ENCODE data around the gene NSG1.
A peak's percentile ranks its signal among the peaks of the same experiment; 100 is the strongest.

Gene NSG1

DNA sequence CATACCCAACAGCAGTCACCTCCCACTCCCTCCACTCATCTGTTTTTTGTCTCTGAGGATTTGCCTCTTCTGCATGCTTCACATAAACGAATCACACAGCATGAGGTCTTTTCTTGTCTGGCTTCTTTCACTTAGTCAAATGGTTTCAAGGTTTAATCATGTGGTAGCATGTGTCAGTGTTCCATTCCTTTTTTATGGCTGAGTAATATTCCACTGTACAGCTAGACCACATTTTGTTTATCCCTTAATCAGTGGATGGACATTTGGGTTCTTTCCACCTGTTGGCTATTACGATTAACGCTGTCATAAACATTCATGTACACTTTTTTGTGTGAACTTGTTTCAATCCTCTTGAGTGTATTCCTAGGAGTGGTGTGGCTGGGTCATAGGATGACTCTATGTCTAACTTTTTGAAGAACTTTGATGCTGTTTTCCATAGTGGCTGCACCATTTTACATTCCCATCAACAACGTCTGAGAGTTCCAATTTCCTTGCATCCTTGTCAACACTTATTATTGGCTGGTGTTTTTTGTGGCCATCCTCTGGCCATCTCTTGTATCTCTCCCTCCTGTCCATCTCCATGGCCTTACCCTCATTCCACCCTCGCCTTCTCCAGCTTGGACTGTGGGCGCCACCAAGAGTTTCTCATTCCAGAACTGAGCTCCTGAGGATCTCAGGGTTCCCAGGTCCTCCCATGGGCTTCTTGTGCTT, 12.4 kb upstream of the NSG1 start:
- DNase-seq (ENCODE audit: low spot score), result no peak

DNA sequence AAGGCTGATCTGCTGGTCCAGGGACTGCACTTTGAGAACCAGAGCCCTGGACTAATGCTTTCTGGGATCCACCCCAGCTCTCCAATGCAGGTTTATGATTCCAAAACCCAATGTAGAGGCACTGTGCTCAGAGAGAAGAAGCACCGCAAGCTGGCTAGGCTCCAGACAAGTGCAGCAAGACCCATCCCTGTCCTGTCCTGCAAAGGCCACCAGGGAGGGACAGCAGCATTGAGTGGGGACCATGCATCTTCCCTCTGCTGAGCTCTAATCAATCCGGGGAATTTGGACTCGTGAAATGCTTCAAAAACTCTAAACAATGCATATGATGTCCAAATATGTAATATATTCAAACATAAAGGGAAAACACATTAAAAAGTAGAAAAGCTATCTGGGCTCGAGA, 10.8 kb upstream of the NSG1 start:
- no peak for DNase-seq (ENCODE audit: low spot score)

DNA sequence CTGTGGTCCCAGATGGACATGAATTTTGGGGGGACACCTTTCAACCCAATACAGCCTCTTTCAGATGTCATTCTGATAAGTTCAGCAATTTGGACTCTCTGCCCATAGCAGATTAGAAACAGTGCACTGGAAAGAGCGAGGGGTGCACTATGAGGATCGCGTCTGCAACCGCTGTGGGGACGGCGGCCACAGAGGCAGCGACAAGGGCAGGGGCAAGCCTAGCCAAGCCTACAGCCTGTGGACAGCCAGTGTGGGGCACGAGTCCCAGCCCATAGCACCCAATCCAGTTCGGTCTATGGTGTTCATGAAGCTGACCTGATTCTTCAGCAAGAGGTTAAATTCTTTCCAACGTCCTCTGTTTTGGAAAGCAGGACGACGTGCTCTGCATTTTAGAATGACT, 9.7 kb upstream of the NSG1 start:
- DNase-seq (ENCODE audit: low spot score), result no peak

DNA sequence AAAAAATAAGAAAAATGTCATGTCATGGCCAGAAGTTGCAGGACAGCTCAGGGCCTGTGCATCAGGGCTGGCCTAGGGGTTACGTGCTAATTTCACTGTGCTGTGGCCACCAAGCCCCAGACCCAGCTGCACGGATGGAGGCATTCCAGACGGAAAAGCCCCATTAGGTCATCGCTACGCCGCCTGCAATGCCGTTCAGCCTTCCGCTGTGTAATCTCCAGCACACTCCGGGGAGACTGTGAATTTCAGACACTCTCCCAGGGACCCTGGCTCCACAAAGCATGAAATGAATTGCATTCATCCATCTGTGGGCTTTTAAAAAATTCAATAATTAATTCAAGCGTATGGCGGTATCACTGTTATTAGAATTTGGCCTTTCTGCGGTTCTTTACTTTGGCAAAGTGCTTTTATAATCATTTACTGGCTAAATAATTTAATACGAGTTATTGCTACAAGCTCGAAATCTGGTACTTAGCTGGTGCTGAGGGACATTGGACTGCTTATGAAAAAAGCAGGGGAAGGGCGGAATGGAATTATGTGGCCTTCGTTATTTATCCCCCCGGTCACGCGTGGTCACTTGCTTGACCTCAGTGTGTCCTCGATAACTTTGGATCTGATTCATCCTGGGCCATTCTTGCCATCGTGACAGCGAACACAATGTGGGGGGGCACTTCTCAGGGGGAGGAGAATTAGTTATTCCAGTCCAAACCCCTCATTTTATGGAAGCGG, 9.0 kb upstream of the NSG1 start:
- no peak for DNase-seq (ENCODE audit: low spot score)

DNA sequence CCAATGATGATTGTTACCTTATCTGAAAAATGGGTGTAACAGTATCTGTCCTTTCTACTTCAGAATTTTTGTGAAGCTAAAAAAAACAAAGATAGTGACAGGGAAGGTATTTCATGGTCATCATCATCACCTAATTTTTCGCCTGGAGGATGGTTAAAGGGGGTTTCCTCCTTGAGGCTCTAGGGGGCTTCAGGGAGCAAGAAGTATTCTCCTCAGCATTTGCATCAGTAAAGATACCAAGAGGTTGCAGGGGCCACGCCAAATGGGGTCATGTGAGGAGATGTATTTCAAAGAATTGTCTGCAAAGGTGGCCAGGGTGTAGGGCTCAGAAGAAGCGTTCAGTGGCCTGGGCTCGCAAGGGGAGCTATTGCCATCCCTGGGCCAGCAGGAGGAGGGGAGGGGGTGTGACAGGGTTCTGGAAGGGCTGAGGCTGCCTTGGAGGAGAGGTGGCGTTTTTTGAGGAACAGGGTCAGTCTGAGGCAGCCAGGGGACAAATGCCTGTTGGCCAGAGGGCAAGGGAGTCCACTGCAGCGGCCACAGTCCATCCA, 7.3 kb upstream of the NSG1 start:
- DNase-seq (ENCODE audit: low spot score), result no peak

DNA sequence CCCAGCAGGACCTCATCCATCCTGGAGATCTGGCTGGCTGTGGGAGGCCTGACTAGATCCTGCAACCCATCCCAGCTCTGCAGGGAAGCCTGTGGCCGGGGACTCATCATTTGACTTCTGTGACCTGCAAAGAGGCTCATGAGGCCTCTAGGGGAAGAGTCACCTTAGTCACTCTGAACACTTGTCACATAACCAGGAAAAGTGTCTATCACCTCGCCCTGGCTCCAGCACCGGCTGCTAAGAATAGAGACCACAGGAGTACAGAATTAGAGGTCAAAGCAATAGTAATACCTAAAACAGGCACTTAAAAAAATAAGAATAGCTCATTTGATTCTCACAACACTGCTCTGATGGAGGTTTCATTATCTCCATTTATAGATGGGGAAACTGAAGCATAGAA, 3.8 kb upstream of the NSG1 start:
- DNase-seq (ENCODE audit: low spot score), result no peak

DNA sequence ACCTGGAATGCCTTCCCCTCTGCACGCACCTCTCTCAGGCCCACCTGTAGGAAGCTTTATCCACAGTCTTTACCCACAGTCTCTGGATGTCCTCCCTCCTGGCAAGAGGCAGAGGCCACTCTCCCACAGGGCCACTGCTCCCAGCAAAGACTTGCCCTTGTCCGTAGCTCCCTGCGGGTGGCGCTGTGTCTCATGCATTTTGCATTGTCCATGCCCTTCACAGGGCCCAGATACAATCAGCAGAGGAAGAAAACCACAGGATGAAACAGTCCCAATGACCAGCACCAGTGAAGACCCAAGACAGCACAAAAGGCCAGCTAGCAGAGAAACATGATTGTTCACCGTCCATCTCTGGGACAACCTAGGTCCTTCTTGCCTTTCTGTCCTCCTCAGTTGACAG, 2.1 kb upstream of the NSG1 start:
- DNase-seq (ENCODE audit: low spot score), result no peak

DNA sequence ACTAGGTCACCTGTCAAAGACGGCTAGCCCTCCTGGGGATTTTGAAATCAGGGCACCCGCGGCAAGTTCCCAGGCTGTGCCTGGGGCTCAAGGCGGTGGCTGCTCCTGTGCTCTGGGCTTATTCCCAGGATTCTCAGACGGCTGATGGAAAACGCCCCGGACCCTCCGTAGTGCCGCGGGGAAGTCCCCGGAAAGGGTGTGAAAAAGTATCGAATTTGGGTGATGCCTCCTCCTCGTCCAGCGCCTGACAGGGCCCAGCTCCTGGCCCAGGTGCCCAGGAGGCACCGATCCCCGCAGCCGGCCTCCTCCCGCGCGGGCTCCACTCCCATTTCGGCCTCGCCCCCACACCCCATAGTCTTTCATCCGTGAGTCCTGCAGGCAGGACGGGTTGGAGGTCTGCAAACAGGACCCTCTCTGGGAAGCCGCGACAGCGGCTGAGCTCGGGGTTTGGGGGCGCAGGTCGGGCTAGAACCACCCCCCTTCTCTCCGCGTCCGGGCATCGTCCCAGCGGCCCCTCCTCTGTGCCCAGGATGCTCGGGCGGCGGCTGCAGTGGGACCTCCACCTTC, 1.1 kb upstream of the NSG1 start:
- DNase-seq (ENCODE audit: low spot score), result no peak

DNA sequence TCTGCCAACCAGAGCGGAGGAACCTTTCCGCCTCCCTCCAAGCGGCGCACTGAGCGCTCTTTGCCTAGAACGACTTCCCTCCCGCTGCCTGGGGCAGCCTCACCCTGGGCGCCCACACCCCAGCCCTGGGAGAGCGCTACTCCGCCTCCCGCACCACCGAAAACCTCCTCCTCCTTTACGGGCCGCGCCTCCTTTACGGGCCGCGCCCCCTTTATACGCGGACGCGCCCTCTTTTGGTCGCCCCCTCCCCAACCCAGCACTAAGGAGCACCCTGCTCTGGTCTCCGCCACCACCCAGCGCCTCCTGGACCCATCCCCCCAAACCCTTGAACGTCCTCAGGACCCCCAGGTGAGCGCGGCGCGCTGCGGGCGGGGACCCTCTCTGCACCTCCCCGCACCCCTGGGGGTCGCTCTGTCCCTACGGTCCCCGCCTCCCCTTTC, 586 bp upstream of the NSG1 start:
- no peak for DNase-seq (ENCODE audit: low spot score)

DNA sequence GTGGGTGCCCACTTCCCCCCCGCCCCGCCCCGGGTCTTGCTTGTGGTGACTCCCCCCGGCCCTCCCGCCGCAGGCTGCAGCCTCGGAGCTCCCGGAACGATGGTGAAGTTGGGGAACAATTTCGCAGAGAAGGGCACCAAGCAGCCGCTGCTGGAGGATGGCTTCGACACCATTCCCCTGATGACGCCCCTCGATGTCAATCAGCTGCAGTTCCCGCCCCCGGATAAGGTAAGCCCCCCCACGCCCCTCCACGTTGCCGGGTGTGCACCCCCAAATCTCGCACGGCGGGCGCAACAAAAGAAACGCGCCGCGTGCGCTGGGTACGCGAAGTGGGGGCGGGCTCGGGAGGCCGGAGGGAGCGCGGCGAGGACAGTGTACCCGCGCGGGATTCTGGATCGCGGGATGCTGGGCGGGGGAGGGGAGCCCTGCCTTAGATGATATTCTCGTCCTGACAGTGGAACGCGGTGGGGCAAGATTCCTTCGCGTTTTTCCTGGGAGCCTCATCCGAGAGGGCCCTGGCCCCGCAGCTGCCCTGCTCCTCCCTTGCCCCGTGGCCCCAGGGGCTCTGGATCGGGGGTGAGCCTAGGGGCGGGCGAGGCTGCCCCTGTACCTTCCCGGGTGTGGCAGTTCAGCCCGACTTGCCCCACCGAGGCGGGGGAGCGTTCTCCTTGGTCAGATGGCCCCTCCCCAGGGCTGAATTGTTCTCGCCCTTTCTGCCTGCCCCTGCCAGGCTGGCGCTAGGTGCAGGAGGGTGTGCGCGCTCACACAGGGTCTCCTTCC, 819 bp downstream of the NSG1 start:
- no peak for DNase-seq (ENCODE audit: low spot score)

DNA sequence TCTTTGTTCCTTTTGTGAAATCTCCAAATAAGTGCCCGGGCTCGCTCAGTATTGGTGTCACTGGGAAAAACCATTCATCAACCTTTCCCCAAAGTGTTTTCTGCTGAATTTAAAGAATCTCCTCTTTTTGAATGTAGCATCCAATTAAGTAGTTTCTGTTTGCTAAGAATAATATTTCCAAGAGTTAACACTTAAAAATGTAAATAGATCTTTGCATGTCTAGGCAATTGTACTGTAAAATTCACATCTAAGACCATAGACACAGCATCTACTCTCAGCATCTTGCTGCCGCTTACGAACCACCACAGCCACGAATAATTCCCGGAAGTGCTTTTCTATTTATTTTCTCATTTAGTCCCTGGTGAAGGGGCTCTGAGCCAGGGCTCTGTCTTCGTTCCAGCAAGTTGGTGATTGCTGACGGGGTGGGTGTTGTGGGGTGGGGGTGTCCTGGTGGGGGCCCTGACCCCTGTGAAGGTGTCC, 1.4 kb downstream of the NSG1 start:
- no peak for DNase-seq (ENCODE audit: low spot score)

DNA sequence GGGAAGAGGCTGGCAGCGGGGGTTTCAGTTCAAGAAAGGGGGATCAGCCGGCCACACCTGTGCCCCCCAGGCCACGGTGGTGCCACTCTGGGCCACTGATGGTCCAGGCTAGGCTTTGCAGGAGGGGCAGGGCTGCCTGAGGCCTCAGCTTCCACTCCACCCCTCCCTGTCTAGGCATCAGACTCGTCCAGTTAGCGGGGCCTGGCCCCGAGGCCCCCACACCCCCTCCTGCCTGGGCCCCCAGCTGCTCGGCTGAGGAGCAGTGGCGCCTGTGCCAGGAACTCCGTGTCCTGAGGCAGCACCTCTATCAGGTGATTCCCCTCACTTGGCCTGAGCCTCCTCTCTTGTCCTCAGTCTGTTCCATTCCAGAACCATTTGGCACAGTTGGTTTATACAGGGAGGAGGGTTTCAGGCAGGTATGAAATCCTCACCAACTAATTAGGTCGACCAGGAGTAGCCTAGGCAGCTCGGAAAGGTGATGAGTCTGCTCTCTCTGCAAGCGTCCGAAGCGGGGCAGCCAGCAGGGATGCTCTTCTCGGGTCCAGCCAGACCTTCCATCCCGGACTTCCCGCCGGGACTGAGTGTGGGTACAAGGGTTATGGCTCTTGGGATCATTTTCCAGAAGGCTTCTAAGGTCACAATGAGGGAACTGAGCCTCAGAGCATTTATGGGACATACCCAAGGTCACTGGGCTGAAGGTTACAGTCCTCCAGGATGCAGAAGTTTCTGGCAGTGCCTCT, 2.1 kb downstream of the NSG1 start:
- DNase-seq (ENCODE audit: low spot score), result no peak

DNA sequence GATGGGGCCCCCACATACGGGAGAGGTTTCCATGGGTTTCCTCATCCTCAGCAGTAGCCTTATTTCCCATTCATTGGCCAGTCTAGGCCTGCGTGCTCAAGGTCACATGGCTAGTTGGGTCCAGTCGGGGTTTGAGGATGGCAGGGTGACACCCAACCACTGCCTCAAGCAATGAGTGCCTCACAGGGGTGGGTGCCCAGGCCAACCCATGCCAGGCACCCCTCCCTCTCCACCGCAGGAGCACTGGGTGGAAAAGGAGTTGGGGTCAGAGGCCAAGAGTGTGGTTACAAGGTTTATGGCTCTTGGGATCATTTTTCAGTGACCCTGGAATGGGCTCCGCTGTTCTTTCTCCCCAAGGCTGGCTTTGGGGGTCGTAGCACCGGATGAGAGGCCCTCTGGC, 3.1 kb downstream of the NSG1 start:
- DNase-seq (ENCODE audit: low spot score), result peak; percentile 52

DNA sequence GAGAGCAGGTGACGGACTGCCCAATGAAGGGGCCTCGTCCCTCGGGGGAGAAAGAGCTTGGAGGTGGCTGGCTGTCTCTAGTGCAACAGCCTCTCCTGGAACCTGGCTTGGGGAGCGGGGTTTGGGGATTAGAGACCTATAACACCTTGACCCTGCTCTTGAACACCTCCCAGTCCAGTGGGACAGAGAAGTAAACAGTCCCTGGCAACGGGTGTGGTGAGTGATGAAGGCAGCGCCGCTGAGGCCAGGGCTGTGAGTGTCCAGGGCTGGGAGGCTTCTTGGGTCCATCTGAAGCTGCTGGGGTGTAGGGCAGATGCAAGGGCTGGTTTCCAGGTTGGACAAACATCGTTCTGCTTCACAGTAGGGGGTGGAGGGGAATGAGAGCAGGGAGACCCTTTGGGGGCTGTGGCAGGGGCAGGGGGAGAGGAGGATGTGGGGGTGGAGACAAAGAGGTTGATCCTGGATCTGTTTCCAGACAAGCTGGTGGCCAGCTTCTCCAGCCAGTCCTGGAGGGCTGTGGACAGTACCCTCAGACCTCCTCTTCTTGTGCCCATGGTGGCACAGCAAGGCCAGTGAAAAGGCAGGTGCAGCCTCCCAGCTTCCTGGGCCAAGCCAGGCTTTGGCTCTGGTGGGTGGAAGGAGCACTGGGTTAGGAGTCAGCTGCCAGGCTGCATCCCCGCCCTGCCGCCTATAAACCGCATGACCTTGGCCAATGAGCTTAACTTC, 3.8 kb downstream of the NSG1 start:
- DNase-seq (ENCODE audit: low spot score), result peak; percentile 53

DNA sequence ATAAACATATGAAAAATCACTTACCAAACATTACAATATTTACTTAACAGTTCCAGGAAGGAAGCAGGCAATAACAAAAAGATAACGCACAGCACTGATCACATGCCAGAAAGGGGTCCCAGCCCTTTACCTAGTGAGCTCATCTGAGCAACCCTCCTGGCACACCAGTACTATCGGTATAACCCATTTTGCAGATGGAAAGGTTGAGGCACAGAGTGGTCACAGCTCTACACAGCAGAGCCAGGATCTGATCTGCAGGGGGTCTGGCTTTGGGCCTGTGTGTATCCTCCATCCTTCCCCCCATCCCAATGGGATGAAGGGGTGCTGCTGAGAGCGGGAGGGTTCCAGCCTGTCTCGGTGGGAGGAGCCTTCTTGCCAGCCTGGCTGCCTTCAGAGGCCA, 5.0 kb downstream of the NSG1 start:
- no peak for DNase-seq (ENCODE audit: low spot score)

DNA sequence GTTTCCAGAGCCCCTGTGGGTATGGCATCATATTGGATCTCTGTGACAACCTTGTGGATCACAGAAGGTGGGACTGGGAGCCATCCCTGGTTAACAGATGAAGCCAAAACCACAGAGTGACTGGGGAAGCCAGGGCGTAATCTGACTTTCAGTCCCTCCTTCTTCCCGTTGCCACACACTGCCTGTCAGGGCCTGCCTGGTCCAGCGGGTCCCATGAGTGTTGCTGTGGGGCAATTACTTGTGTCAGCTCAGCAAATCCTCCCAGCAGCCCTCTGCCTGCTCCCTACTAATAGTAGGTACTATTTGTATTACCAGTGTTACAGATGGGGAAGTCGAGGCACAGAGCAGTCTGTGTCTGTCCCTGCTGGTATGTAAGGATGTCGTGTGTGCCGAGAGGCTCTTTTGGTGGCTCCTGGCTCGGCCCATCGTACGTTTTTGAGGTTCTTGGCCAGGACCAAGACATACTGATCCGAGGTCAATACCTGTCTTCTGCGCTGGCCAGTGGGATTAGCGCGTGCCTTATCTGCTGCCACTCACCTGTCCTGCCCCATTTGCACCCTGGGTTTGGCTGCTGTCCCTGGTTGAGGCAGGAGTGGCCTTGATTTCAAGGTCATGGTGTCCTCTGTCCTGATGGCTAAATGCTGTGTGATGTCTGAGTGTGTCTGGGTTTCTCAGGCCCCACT, 5.7 kb downstream of the NSG1 start:
- DNase-seq (ENCODE audit: low spot score), result no peak

DNA sequence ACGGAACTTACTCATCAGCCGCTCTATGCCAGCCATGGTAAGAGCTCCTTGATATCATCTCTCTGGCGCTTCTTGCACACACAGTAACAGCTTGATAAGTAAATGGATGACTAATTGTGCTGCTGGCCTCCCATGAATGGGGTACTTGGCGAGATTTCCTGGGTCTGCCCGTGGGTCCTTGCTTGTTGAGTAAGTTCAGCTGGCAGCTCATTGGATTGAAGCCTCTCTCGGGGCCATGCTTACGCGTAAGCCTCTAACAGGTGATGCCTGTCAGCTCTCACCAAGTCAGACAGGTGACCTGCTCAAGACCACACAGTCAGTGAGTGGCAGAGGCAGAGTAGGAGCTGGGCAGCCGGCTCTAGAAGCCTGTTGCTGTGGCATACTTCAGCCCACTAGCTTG, 7.7 kb downstream of the NSG1 start:
- no peak for DNase-seq (ENCODE audit: low spot score)

DNA sequence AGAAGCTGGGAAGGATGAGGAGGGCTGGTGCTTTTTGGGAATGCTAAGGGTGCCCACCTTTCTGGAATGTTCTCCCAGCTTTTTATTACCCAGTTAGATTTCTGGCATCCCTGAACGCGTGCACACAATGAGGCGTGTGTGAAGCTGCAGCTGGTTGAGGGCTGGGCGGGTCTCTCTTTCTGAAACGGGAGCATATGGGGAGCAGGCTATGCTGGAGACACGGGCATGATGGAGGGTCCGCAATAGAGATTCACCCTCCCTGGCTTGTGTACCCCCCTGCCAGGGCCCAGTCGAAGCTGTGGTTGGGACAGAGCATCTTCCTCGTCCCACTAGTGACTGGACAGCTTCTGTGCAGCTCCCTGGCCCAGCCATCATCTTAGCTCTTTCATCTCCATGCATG, 8.5 kb downstream of the NSG1 start:
- no peak for DNase-seq (ENCODE audit: low spot score)

DNA sequence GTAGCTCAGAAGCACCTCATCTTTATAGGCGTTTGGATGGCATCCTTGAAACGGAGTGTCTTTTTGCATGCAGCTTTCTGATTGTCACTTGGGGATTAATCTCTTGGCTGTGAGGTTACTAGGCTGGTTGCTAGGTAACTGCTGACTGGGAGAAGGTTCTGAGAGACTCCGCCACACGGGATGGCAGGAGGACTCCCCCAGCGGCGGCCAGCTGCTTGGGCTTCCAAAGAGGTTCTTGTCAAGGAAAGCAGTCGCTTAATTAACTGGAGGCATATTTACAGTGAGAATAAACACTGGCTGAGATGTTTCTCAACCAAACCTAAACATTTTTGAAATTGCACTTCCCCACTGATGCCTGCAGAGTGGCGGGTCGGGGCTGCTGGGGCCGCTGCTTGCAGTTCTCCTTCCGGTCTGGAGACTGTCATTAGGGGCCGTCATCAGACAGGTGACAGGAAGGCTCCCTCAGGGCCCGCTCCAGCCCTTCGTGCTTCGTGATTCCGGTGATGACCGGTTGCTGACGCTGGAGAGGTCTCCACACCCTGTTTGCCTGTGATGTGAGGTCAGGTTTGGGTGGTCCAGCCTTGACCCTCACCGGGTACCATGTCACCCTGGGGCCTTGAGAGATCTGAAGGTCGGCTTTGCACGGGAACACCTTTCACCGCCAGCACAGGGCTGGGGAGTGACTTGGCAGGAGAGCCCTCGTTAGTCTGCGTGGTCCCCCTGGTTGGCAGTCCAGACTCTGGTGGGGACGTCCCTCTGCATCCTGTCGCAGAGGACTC, 9.1 kb downstream of the NSG1 start:
- DNase-seq (ENCODE audit: low spot score), result no peak

Measured in left forelimb (tissue), 1 donor.